VCaP (cell line): ENCODE results near the gene MCAM.

Experiments used
- H3K27ac ChIP-seq: fragments of 450-650 bp; 2 replicates; pipeline ENCODE4 v1.5.1; 2017
- TF ChIP-seq, protein P1 (sequence below): fragments of 450-650 bp; conservative IDR thresholded peaks from 2 replicates; pipeline ENCODE4 v1.5.1; 2017; ENCODE audit warnings: mild to moderate bottlenecking, moderate library complexity

Gene MCAM

GRCh38 chr11:119322360-119322739, 5.4 kb upstream of the MCAM start:
- no peak overlapping the region for H3K27ac ChIP-seq
- TF ChIP-seq, protein P1, sequence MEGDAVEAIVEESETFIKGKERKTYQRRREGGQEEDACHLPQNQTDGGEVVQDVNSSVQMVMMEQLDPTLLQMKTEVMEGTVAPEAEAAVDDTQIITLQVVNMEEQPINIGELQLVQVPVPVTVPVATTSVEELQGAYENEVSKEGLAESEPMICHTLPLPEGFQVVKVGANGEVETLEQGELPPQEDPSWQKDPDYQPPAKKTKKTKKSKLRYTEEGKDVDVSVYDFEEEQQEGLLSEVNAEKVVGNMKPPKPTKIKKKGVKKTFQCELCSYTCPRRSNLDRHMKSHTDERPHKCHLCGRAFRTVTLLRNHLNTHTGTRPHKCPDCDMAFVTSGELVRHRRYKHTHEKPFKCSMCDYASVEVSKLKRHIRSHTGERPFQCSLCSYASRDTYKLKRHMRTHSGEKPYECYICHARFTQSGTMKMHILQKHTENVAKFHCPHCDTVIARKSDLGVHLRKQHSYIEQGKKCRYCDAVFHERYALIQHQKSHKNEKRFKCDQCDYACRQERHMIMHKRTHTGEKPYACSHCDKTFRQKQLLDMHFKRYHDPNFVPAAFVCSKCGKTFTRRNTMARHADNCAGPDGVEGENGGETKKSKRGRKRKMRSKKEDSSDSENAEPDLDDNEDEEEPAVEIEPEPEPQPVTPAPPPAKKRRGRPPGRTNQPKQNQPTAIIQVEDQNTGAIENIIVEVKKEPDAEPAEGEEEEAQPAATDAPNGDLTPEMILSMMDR = no peak

DNA sequence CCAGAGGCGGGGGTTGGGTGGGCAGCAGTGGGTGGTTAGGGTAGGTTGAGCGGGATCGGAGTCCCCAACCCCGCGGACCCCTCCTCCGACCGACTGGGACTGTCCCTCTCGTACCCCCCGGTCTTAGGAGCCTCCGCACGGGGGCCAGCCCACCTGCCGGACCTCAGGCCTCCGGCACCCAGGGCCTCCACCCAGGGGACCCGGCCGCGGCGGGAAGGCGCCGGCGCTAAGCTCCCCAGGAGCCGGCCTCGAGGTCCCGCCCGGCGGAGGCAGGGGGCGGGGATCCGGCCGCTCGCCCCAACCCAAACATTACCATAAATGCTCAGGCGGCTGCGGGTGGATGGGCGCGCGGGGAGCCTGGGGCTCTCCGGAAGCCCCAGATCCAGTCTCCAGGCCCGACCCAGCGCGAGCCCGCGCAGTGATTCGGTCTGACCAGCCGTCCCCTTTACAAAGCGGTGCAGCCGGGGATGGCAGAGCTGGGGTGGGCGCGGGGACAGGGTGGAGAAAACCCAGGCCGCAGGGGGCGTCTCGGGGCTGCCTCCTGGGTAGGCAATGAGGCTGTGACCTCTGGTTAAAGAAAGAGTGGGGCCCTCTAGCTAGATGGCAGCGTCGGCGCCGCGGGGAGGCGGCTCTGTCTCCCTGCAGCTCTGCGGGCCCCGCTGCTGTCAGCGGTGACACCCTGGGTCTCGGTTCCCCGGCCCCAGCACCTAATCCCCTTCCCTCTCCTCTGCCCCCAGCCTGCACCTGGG, 4.0 kb upstream of the MCAM start:
- peak overlapping the region; percentile 72; the same call in 1 of the 2 replicates for H3K27ac ChIP-seq
- TF ChIP-seq, protein P1 = no peak

- H3K27ac ChIP-seq = peak overlapping the region; percentile 72; the same call in 1 of the 2 replicates
- TF ChIP-seq, protein P1 = no peak
Measured at GRCh38 chr11:119320240-119320775, 3.4 kb upstream of the MCAM start.

DNA sequence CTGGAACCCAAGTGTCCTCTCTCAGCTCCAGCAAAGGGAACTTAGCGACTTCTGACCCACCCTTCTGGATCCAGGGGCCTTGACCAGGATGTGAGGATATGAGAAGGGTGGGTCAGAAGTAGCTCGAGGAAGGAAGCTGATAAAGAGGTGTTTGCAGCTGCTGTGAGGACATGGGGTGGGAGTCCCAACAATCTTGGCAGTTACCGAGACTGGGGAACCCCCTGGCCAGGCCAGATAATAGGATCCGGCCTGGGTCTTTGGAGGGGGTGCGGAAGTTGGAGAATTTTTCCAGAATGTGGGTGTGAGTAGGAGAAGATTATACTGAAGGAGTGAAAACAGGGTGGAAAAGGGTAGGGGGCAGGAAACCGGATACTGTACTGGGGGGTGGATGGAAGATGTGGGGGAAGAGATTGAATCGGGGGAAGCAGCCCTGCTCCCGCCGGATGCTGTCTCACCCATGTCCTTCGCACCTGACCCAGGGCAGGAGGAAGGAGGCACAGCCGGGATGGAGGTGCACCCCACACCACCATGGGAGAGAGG, 2.8 kb upstream of the MCAM start:
- TF ChIP-seq, protein P1 = no peak
- no peak overlapping the region for H3K27ac ChIP-seq

- no peak overlapping the region for H3K27ac ChIP-seq
- TF ChIP-seq, protein P1 = no peak
Measured at GRCh38 chr11:119319136-119319699, 2.3 kb upstream of the MCAM start.

DNA sequence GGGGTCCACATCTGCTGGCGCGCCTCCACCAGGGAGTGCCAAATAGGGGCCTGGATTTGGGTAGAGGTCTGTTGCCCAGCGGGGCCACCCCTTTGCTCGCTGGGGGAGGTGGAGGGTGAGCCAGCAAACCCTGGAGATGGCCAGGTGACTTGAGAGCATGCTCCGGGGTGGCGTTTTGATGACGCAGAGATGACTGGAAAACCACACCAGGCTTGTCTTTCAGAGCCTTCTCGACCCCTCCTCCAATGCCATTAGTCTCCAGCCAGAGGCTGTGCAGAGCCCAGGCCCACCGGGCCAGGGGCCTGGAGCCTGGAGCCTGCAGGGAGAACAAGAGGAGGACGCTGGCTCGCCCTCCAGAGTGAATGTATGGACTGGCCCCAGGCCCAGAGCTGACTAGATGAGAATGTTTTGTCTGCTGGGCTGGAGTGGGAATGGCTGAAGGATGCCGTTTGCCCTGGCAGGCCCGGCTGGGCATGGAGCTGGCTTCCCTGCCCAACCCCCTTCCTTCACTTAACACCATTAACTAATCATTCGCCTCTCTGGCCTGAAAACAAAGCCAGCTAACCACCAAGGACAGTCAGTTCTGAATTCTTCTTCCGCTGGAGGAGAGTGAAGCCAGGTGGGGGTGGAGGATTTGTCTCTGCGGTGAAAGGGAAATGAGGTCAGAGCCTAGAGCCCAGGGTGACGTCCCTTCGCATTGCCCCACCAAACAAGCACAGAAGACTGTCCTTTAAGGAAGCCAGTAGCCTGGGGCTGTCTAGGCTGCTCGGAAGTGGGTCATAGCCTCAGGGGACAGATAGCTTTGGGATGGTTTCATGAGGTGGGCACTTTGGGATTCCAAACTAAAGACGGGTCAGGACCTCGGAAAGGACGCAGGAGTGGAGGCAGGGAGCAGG, 1.6 kb upstream of the MCAM start:
- TF ChIP-seq, protein P1 = no peak
- H3K27ac ChIP-seq = no peak overlapping the region
